Inflammatory macrophage treated with lipopolysaccharide for 4 hours (primary cell): ENCODE results near the gene DMD.

ENCODE experiments used
- DNase-seq: peaks from one replicate; pipeline ENCODE4 v3.0.0-alpha.2; 2020

Gene DMD

GRCh38 chrX:31570658-31571057 is 1640.7 kb downstream of the DMD start:
- no peak for DNase-seq

DNA sequence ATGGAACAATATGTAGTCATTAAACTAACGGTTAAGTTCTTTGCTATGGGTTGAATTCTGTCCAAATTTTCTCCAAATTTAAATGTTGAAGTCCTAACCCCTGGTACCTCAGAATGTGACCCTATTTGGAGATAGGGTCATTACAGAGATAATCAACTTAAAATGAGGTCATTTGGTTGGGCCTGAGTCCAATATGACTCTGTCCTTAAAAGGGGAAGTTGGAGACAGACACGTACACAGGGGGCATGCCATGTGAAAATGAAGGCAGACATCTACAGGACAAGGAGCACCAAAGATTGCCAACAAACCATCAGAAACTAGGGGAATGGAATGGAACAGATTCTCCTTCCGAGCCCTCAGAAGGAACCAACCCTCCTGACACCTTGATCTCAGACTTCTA is 1647.6 kb downstream of the DMD start:
- no peak for DNase-seq

- DNase-seq: no peak
These were observed 1655.8 kb downstream of the DMD start for GRCh38 chrX:31555506-31555905.

- no peak for DNase-seq
These were observed 1659.4 kb downstream of the DMD start for GRCh38 chrX:31551913-31552312.

GRCh38 chrX:31550158-31550557 is 1661.2 kb downstream of the DMD start:
- no peak for DNase-seq

GRCh38 chrX:31547816-31548215 is 1663.5 kb downstream of the DMD start:
- DNase-seq: no peak

DNA sequence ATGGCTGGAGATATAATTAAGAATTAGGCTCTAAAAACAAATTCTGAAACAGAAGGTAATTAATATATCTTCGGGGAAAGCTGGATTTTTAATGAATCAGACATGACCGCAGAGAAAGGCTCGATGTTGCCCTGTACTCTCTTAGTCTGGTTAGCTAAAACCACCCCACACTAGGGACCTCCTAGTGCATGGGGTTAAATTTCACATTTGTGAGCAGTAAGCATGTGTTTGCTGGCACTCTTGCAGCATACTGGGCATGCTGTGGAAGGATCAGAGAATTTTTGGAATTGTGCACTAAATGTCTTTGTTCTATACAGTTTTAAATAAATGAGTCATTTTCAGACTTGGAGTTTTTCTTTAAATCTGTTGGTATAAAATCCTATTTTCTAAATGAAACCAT is 1663.9 kb downstream of the DMD start:
- DNase-seq: no peak

DNA sequence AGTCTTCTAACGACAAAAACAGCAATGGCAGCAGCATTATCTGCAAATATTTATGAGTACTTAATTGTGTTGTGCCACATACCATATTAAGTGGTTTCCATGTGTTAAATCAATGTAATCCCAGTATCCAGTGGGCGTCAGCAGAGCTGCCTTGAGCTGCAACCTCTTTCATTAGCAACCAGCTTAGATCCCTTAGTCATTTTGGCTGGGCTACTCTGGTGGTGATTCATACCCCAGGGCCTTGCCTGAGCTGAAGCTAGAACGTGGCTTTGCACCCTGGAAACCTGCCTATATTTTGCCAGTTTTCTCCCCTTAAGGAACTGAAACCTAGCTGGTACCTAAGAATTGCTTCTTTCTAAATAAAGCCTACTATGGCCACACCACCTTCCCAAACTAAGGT is 1665.2 kb downstream of the DMD start:
- DNase-seq: no peak

DNA sequence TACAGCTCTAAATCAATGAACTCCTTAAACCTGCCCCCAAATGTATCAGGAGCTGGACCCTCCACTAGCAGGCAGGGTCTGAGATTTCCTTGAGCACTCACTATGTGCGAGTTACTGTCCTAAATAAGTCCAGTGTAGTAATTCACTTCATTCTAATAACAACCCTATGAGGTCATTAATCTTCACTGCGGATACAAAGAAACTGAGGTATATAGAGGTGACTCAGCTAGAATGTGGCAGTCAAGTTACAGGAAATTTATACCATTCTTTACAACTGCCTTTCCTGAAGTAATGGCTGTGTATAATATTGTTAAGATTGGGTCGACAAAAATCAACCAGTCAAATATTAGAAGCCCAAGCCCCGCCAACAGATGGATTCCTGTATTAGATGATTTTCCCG is 1665.6 kb downstream of the DMD start:
- no peak for DNase-seq

GRCh38 chrX:31545191-31545590 is 1666.2 kb downstream of the DMD start:
- DNase-seq: no peak

DNA sequence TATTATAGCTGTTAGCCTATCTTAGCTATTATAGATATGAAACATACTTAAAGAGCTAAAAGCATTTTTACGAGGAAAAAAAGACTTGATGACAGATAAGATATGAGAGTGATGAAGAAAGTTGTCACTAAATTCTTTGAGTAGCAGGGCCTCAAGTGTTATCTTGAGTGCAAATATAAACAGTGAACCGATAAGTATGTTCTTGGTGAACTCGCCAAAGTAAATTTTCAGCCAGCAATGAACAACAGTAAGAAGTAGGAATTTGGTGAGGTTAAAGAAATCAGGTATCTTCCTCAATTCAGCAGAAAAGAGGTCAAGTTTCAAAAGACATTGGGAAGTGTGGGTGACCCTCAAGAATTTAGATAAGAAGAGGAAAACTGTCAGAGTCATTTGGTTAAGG is 1667.7 kb downstream of the DMD start:
- DNase-seq: no peak

DNA sequence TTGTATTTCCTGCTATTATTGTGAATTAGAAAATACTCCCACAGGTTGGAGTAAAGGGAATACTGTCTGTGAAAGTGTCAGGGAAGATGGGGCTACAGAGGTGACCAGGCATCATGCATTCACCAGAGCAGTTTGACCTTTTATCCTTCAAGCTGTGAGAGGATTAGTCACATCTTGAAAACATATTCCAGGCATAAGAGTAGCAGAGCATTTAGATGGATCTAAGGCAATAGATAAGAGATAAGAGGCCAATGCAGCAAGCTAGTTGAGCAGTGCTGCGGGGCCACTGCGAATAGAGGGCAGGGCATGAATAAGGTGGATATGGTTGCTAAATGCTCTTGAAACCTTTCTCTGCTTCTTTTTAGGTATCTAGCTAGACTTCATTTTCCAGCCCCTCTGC is 1668.8 kb downstream of the DMD start:
- DNase-seq: no peak

GRCh38 chrX:31540313-31540712 is 1671.0 kb downstream of the DMD start:
- no peak for DNase-seq

DNA sequence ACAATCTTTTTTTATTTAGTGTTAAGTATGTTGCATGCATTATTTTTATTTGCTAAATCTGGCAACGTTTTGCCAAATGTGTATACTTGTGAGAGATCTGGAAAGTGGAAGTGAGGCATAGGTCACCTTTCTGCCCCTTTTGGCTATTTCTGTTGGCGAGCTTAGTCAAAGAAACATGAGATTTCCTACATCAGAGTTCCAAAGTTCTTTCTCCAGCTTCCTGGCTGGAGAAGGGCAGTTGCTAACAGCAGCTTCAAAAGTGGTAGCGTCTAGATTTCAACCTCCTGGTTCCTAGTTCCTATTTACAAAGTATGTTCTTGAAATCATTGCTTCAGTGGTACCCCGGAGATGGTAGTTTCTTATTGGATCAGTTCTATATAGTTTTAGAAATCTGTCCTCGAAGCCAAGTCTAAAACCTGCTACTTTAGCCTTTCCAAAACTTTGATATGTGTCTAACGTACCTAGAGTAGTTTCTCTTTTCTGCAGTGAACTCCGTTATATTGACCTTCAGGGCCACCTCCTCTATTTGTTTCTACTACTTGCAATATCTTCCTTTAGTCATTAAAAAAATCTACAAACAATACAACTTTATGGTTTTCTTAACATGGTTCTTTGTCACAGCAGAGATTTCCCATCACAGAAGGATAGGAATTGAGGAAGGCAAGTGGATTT is 1683.8 kb downstream of the DMD start:
- DNase-seq: no peak

DNA sequence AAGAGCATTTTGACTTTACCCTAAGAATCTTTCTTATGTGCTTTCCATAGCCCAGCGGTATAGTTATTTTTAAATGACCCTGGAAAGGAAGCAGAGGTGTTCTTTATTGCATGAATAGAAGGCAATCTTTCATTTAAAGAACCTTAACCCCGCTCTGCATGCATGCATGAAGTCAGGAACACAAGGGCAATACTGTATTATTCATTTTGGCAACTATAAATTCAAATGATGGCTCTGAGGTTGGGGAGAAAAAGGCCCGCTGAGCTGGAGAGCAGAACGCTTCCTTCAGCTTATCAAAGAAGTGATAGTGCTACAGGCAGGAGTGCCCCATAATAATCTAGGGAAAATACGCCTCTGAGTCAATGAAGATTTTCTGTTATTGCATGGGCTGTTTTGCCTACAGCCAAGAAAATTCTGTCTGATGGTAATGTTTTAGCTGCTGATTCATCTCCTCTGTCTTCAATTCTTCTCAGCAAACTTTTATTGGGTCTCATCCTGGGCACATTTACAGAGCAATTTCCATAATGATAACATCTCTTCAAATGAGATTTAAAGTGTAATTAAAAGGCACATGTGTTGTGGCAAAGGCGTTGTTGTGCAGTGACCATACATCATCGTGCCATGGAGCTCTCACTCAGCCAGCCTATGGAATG is 1687.3 kb downstream of the DMD start:
- DNase-seq: no peak

- DNase-seq: no peak
These were observed 1688.6 kb downstream of the DMD start for GRCh38 chrX:31522760-31523159.

GRCh38 chrX:31521941-31522340 is 1689.4 kb downstream of the DMD start:
- no peak for DNase-seq

DNA sequence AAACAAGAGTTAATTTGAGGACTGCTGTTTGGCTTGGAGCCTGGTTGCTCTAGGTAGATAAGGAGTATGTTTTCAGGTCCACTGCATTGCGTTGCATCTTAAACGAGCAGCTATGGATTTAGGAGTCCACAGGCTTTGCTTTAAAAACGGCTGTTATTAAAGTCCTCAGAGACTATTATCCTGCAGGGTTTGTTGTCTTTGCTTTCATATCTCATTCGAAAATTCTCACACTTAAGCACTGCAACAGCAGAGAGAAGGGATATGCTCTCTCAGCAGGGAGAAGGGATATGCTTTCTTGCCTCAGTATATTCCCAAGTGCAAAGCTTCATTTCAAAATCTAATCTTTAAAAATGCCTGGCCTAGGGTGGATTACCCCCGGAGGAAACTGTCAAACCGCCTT is 1694.8 kb downstream of the DMD start:
- DNase-seq: no peak

GRCh38 chrX:31508338-31508737 is 1703.0 kb downstream of the DMD start:
- DNase-seq: no peak

DNA sequence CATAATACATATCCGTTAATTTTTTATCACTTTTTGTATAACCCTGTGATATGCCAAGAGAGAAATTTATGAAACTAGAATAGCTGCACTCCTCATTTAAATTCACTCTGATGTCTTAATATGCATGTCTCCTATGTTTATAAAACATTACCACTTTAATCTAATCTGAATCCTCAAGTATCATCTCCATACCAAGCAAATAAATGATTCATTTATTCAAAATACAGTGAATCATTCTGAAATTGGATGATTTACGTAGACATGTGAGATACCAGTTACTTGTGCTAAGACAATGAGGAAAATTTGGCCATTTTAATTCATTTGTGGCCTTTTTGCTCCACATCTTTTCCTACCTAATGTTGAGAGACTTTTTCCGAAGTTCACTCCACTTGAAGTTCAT is 1704.4 kb downstream of the DMD start:
- no peak for DNase-seq

GRCh38 chrX:31506360-31506759 is 1705.0 kb downstream of the DMD start:
- DNase-seq: no peak

GRCh38 chrX:31500921-31501320 is 1710.4 kb downstream of the DMD start:
- DNase-seq: no peak

DNA sequence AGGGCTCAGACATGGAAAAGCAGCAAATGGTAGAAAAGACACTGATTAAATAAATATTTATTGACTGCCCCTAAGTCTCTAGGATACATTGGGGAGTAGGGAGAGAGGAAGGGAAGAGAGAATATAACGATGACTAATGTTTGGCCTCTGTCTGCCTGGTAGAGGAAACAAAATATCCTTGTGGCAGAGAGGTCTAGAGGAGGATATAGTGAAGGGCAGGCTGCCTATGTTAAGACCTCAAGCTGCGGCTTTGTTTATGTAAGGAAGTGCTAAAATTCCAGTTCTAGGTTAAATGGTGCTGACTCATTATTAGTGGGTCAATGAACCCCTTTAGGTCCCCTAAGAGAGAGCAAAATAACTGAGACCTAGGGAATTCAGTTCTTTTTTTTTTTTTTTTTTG is 1712.2 kb downstream of the DMD start:
- no peak for DNase-seq

- no peak for DNase-seq
These were observed 1714.3 kb downstream of the DMD start for GRCh38 chrX:31497086-31497485.

GRCh38 chrX:31487951-31488350 is 1723.4 kb downstream of the DMD start:
- DNase-seq: no peak
